Lung (tissue), 12 donors: ENCODE measurements around the gene RNU1-2. TPM values are rescaled to one million over a fixed set of nuclear protein-coding genes. Genes with fewer than 3 reads are reported as not detected.

Experiments
- ATAC-seq: fragments of 200-7000 bp; cut with Tn5 transposase; one replicate; pipeline ENCODE4 v1.9.1; 2020; ENCODE audit warnings: moderate number of reproducible peaks; ENCODE audit not compliant: insufficient read depth, low FRiP score
- DNase-seq, 3 donors: peaks; one replicate each; pipeline ENCODE4 v3.0.0-alpha.2; 2013 to 2017
- H3K27ac ChIP-seq, 2 donors: one replicate each; pipeline ENCODE4 v1.5.1; 2013; ENCODE audit warnings: mild to moderate bottlenecking in 2 of 2, moderate library complexity in 2 of 2, control low read depth in 1 of 2, inconsistent platforms in 1 of 2, low read depth in 1 of 2, low read length in 1 of 2
- H3K27me3 ChIP-seq, 3 donors: one replicate each; pipeline ENCODE4 v1.5.1; 2013; ENCODE audit warnings: low read length in 2 of 3; ENCODE audit not compliant: control insufficient read depth in 3 of 3, insufficient read depth in 3 of 3
- H3K36me3 ChIP-seq, 4 donors: one replicate each; pipeline ENCODE4 v1.5.1; 2013; ENCODE audit warnings: low read length in 4 of 4, mild to moderate bottlenecking in 1 of 4, moderate library complexity in 1 of 4; ENCODE audit not compliant: control insufficient read depth in 4 of 4, insufficient read depth in 4 of 4
- H3K4me1 ChIP-seq, 5 donors: one replicate each; pipeline ENCODE4 v1.5.1; 2013; ENCODE audit warnings: low read length in 5 of 5, mild to moderate bottlenecking in 2 of 5, moderate library complexity in 1 of 5; ENCODE audit not compliant: control insufficient read depth in 5 of 5, insufficient read depth in 5 of 5
- H3K4me3 ChIP-seq: one replicate; pipeline ENCODE4 v1.5.1; 2013; ENCODE audit warnings: mild to moderate bottlenecking, control low read depth, moderate library complexity
- H3K9ac ChIP-seq, 2 donors: one replicate each; pipeline ENCODE4 v1.5.1; 2013; ENCODE audit warnings: low read length in 2 of 2, control low read depth in 1 of 2; ENCODE audit not compliant: insufficient read depth in 1 of 2
- H3K9me3 ChIP-seq, 4 donors: one replicate each; pipeline ENCODE4 v1.5.1; 2013; ENCODE audit warnings: low read length in 3 of 4, mild to moderate bottlenecking in 1 of 4, moderate library complexity in 1 of 4; ENCODE audit not compliant: control insufficient read depth in 4 of 4, insufficient read depth in 3 of 4
- CTCF ChIP-seq: IDR thresholded peaks from 2 replicates; pipeline ENCODE4 v1.5.1; 2012; ENCODE audit warnings: mild to moderate bottlenecking; ENCODE audit errors: control extremely low read depth, extremely low read depth
- WGBS, 2 donors: extraction: QIAGEN DNeasy Blood & Tissue Kit; methylation state at CpG; one replicate each; pipeline ENCODE4 v1.1.7; 2013; 5-methylcytosine and 5-hydroxymethylcytosine counted together
- polyA plus RNA-seq, 2 donors: library from polyadenylated mRNA; stranded (reverse); fragments of 200-250 nt; gene quantifications; one replicate each; pipeline ENCODE4 v1.2.1, GENCODE V29; 2013
- total RNA-seq, 2 donors: library from RNA; depleted of rRNA in 1 of 2; stranded (reverse); fragments of >200 nt in 1 of 2; gene quantifications; one replicate each; pipeline ENCODE4 v1.2.1, GENCODE V29; 2014 to 2021
- donor health status: control.
- donor health status: control.
- donor health status: Bipolar disorder and iron deficiency.
- donor health status: healthy.
- donor health status: DM: yes; HTN: yes; CAD: no.

Gene RNU1-2
- total and polyA plus RNA-seq, 4 donors = under 0.01 to 3,134 TPM; not detected in 2

- Histone ChIP-seq H3K9me3 (peaks cover 0 to 5% (median 0%) of the 10 kb centered on the region in 4 donors), H3K4me1 (peaks cover 0 to 29% (median 0%) of the 10 kb centered on the region in 5 donors), H3K36me3 (no peaks in the 10 kb centered on the region), H3K4me3 (no peak overlapping the region), H3K9ac (peak overlapping the region; percentile 96 to 97), H3K27ac (peak overlapping the region; percentile 98 to 99), H3K27me3 (no peaks in the 10 kb centered on the region)
- WGBS, 2 donors = 6 to 9% methylated on average over 12 of the region's 12 CpGs
- ATAC-seq = peak; percentile 88
- DNase-seq = peak in 2 of 3 donors; percentile 51 to 97
- TF ChIP-seq CTCF = no peak
Observed at GRCh38 chr1:16905110-16905867, 9.5 kb downstream of the RNU1-2 start.

GRCh38 chr1:16905868-16906702 is 10.3 kb downstream of the RNU1-2 start:
- no peak for DNase-seq
- Histone ChIP-seq H3K27ac (peak overlapping the region; percentile 83 to 95), H3K4me3 (no peak overlapping the region), H3K9me3 (peaks cover 0 to 5% (median 0%) of the 10 kb centered on the region in 4 donors), H3K9ac (peak overlapping the region in 1 of 2 donors; percentile 23), H3K4me1 (peaks cover 0 to 29% (median 0%) of the 10 kb centered on the region in 5 donors), H3K27me3 (no peaks in the 10 kb centered on the region), H3K36me3 (no peaks in the 10 kb centered on the region)
- WGBS, 2 donors = 83 to 85% methylated on average over 11 of the region's 11 CpGs
- no peak for TF ChIP-seq CTCF
- no peak for ATAC-seq

GRCh38 chr1:16906873-16907272 is 11.1 kb downstream of the RNU1-2 start:
- Histone ChIP-seq H3K9me3 (peaks cover 0 to 5% (median 0%) of the 10 kb centered on the region in 4 donors), H3K27me3 (no peaks in the 10 kb centered on the region), H3K27ac (no peak overlapping the region), H3K36me3 (no peaks in the 10 kb centered on the region), H3K4me1 (peaks cover 0 to 29% (median 0%) of the 10 kb centered on the region in 5 donors), H3K4me3 (no peak overlapping the region), H3K9ac (no peak overlapping the region)
- WGBS, 2 donors = 84 to 85% methylated on average over 4 of the region's 4 CpGs
- ATAC-seq = no peak
- DNase-seq = no peak
- TF ChIP-seq CTCF = no peak
